ENCODE measurements around the gene ZNF229.
A peak's percentile ranks its signal among the peaks of the same experiment; 100 is the strongest.
"Not testable (repeated sequence)": the region's sequence is repeated elsewhere in the genome, so short reads cannot be mapped to it uniquely, and the experiment has no call there.

The ZNF229 gene

DNA sequence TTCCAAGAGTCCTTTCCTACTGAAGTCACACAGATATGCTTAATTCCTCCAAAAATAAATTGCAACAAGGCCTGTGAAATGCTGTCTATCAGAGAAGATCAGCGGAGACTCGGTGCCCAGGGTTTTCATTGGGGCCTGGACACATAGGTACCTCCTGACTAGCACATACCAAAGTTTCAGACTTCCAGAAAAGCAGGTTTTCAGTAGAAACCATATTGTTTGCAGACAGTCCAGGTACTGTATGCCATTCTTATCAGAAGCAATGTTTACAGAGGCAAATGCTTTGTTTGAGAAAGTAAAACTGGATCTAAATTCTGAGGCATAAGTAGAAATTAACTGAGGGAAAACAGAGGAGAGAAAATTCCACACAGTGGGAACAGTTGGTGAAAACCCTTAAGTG is 12.8 kb downstream of the ZNF229 start:
- Histone ChIP-seq H3K36me3 (ENCODE audit: control insufficient read depth, insufficient read depth, low read length) (peaks cover 12% of the 10 kb centered on the region), H3K27ac (ENCODE audit: low read depth, low read length, severe bottlenecking) (no peak overlapping the region), H3K4me1 (ENCODE audit: control insufficient read depth, insufficient read depth, low read length, poor library complexity, severe bottlenecking) (no peaks in the 10 kb centered on the region), H3K4me3 (ENCODE audit: extremely low read depth, insufficient read depth, low read length, poor library complexity, severe bottlenecking) (no peak overlapping the region), H3K9me3 (ENCODE audit: control insufficient read depth, low read length) (peaks cover 41% of the 10 kb centered on the region)
- 100% methylated on average over 2 of the region's 2 CpGs for WGBS, 2 experiments (ENCODE audit: insufficient coverage in 2 of 2)

DNA sequence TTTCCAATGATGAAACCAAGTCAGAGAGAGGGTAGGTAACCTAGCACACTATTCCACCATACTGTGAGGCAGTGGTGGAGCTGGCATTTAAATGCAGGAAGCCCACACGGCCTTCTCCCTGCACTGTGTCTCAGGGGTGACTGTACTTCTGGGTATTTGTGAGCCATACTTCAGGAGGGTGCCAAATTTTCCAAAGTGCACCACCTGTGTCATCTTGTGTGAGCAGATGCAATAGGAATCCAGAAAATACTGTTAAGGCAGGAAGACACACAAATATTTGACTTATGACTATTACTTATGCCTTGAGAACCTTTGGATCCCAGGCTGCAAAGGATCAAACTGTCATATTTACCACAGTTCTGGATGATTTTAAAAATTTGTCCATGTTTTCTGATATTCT is 17.3 kb downstream of the ZNF229 start:
- Histone ChIP-seq H3K4me3 (ENCODE audit: extremely low read depth, insufficient read depth, low read length, poor library complexity, severe bottlenecking) (no peak overlapping the region), H3K4me1 (ENCODE audit: control insufficient read depth, insufficient read depth, low read length, poor library complexity, severe bottlenecking) (no peaks in the 10 kb centered on the region), H3K36me3 (ENCODE audit: control insufficient read depth, insufficient read depth, low read length) (peaks cover 25% of the 10 kb centered on the region), H3K27ac (ENCODE audit: low read depth, low read length, severe bottlenecking) (no peak overlapping the region), H3K9me3 (ENCODE audit: control insufficient read depth, low read length) (peaks cover 69% of the 10 kb centered on the region)
- 77 to 83% methylated on average over 1 of the region's 1 CpG for WGBS, 2 experiments (ENCODE audit: insufficient coverage in 2 of 2)

GRCh38 chr19:44415553-44415952 is 32.7 kb downstream of the ZNF229 start:
- H3K9me3 ChIP-seq (ENCODE audit: control insufficient read depth, low read length): peaks cover 28% of the 10 kb centered on the region
- WGBS, 2 experiments (ENCODE audit: insufficient coverage in 2 of 2): 100% methylated on average over 1 of the region's 15 CpGs; no CpG with 5 or more reads in 1 of the 2 experiments
- H3K36me3 ChIP-seq (ENCODE audit: control insufficient read depth, insufficient read depth, low read length); H3K4me3 ChIP-seq (ENCODE audit: extremely low read depth, insufficient read depth, low read length, poor library complexity, severe bottlenecking); H3K27ac ChIP-seq (ENCODE audit: low read depth, low read length, severe bottlenecking); H3K4me1 ChIP-seq (ENCODE audit: control insufficient read depth, insufficient read depth, low read length, poor library complexity, severe bottlenecking): not testable (repeated sequence)

DNA sequence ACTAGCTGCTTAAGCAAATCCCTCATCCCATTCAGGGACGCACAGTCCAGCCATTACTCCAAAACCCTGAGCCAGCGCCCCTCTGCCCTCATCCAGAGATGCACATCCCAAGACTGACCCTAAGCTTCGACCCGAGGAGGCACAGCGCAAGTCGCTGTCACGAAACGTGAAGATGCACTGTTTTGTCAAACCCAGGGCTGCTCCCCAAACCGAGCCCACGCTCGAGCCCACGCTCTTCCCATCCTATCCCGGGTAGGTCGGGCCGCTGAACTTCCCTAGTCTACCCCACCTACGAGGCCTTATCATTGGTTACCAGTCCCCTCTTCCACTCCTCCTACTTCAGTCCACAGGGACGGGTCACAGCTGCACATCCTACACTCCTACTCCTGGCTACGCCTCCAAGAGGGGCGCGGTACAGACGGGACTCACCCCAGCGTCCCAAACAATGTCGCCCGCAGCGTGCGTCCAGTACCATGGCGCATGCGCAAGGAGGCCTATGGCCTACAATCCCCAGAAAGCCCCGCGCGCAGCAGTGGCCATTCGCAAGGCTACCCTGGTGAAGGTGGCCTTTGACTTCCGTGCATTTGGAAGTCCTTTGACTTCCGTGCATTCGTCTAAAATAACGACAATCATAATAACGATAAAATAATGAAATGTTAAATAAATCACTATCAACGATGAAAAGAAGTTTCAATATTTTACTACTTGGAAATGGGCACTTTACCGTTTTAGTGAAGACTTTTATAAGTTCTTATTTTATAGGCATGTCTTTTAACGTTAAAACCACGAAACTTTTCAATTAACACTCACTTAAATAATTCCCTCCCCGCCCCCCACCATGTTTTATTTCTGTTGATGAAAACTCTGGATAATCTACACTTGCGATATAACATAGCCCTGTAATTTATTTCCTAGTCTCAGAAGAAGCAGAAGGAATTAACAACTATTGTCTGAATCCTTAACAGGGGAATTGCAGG is 46.8 kb downstream of the ZNF229 start, which contains the start of gene ZNF285:
ZNF285 (minus strand) TSS at position 470 of the 977 bp plus-strand sequence. CDS start 4,395 bp downstream, outside the sequence.
- no peak within 1 kb of the TSS for H3K27ac ChIP-seq (ENCODE audit: low read depth, low read length, severe bottlenecking)
- WGBS, 2 experiments (ENCODE audit: insufficient coverage in 2 of 2): 2 to 4% methylated on average over 25 to 26 of the region's 43 CpGs
- peaks cover 12% of the 10 kb centered on the region for H3K9me3 ChIP-seq (ENCODE audit: control insufficient read depth, low read length)
- H3K4me1 ChIP-seq (ENCODE audit: control insufficient read depth, insufficient read depth, low read length, poor library complexity, severe bottlenecking): no peaks in the 10 kb centered on the region
- no peaks in the 10 kb centered on the region for H3K36me3 ChIP-seq (ENCODE audit: control insufficient read depth, insufficient read depth, low read length)
- H3K4me3 ChIP-seq (ENCODE audit: extremely low read depth, insufficient read depth, low read length, poor library complexity, severe bottlenecking): peak within 1 kb of the TSS; percentile 58

DNA sequence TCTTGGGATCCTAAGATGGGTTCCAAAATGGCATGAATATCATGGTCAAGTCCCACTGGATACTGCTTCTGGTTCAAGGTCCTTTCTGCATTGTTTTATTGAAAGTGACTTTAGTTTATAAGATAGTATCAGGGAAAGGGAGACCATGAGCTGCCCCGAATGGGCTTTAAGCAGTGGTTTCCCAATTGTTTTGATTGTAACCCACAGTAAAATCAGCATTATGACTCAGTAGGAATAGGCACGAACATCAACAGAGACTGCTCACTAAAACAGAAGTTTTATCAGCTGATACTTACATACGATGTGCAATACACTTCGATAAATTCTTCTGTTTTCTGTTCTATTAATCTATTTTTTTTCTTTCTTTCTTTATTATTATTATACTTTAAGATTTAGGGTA is 59.0 kb downstream of the ZNF229 start:
- not testable (repeated sequence) for H3K4me1 ChIP-seq (ENCODE audit: control insufficient read depth, insufficient read depth, low read length, poor library complexity, severe bottlenecking); H3K27ac ChIP-seq (ENCODE audit: low read depth, low read length, severe bottlenecking); H3K9me3 ChIP-seq (ENCODE audit: control insufficient read depth, low read length); H3K36me3 ChIP-seq (ENCODE audit: control insufficient read depth, insufficient read depth, low read length); H3K4me3 ChIP-seq (ENCODE audit: extremely low read depth, insufficient read depth, low read length, poor library complexity, severe bottlenecking)
- WGBS, 2 experiments (ENCODE audit: insufficient coverage in 2 of 2): 78 to 100% methylated on average over 1 to 2 of the region's 4 CpGs

Data from mesodermal cell (in vitro differentiated cells).